ENCODE results near the gene CX3CL1. TPM values are rescaled to one million over a fixed set of nuclear protein-coding genes. Genes with fewer than 3 reads are reported as not detected.

Gene CX3CL1
- total RNA-seq, 1 experiment from 2014 or later, result not detected

GRCh38 chr16:57387598-57388354, 15.5 kb downstream of the CX3CL1 start:
- Histone ChIP-seq H4K20me1 (ENCODE audit: low read length) (no peaks in the 10 kb centered on the region), H3K9ac (ENCODE audit: low read length) (no peak overlapping the region), H3F3A (ENCODE audit: low read length, unreplicated experiment) (no peaks in the 10 kb centered on the region), H2AFZ (ENCODE audit: low read length) (no peak overlapping the region), H3K4me1 (ENCODE audit: insufficient read depth, low read length) (peaks cover 4% of the 10 kb centered on the region; the same call in 1 of the 2 replicates), H3K79me2 (ENCODE audit: low read length) (no peaks in the 10 kb centered on the region), H3K4me3 (ENCODE audit: low read length) (no peak overlapping the region), H3K36me3 (ENCODE audit: low read depth, low read length) (no peaks in the 10 kb centered on the region), H3K9me3 (ENCODE audit: low read length) (no peaks in the 10 kb centered on the region), H3K9me2 (replicated peaks; ENCODE audit: low read length) (no peaks in the 10 kb centered on the region), H3K27ac (ENCODE audit: low read length) (no peak overlapping the region), H3K27me3 (ENCODE audit: low read length) (no peaks in the 10 kb centered on the region), H3K4me2 (ENCODE audit: low read length) (no peak overlapping the region)
- ChIA-PET POLR2A (ENCODE audit: unreplicated experiment) (no interaction called here), CTCF (no interaction called here)
- TF ChIP-seq EZH2 (IDR thresholded peaks at IDR 0.05; ENCODE audit: low read length, unreplicated experiment) (no peak), CTCF (conservative IDR thresholded peaks at IDR 0.05; ENCODE audit: low read depth, low read length) (no peak)
- no peak for DNase-seq
- ATAC-seq, result no peak
- BruUV-seq (replicated peaks), result no TSS peak
- intact Hi-C loops (cut with micrococcal nuclease), result no loop called here

GRCh38 chr16:57388359-57389086, 16.2 kb downstream of the CX3CL1 start:
- Histone ChIP-seq H3K9me3 (ENCODE audit: low read length) (no peaks in the 10 kb centered on the region), H4K20me1 (ENCODE audit: low read length) (no peaks in the 10 kb centered on the region), H3K4me2 (ENCODE audit: low read length) (no peak overlapping the region), H3K79me2 (ENCODE audit: low read length) (no peaks in the 10 kb centered on the region), H3K9me2 (replicated peaks; ENCODE audit: low read length) (no peaks in the 10 kb centered on the region), H3K27ac (ENCODE audit: low read length) (no peak overlapping the region), H3K4me3 (ENCODE audit: low read length) (no peak overlapping the region), H3K9ac (ENCODE audit: low read length) (no peak overlapping the region), H3K27me3 (ENCODE audit: low read length) (no peaks in the 10 kb centered on the region), H3K36me3 (ENCODE audit: low read depth, low read length) (no peaks in the 10 kb centered on the region), H2AFZ (ENCODE audit: low read length) (no peak overlapping the region), H3K4me1 (ENCODE audit: insufficient read depth, low read length) (peaks cover 4% of the 10 kb centered on the region; the same call in 1 of the 2 replicates), H3F3A (ENCODE audit: low read length, unreplicated experiment) (no peaks in the 10 kb centered on the region)
- no TSS peak for BruUV-seq (replicated peaks)
- ChIA-PET CTCF (no interaction called here), POLR2A (ENCODE audit: unreplicated experiment) (no interaction called here)
- ATAC-seq (no peak), DNase-seq (peak; percentile 7)
- intact Hi-C loops (cut with micrococcal nuclease), result no loop called here
- TF ChIP-seq CTCF (conservative IDR thresholded peaks at IDR 0.05; ENCODE audit: low read depth, low read length) (no peak), EZH2phosphoT487 (IDR thresholded peaks at IDR 0.05; ENCODE audit: borderline replicate concordance, low read length) (no peak), EZH2 (IDR thresholded peaks at IDR 0.05; ENCODE audit: low read length, unreplicated experiment) (no peak)

GRCh38 chr16:57389087-57389468, 16.8 kb downstream of the CX3CL1 start:
- Histone ChIP-seq H3K4me3 (ENCODE audit: low read length) (no peak overlapping the region), H3K9ac (ENCODE audit: low read length) (no peak overlapping the region), H2AFZ (ENCODE audit: low read length) (no peak overlapping the region), H3K9me2 (replicated peaks; ENCODE audit: low read length) (no peaks in the 10 kb centered on the region), H3K9me3 (ENCODE audit: low read length) (no peaks in the 10 kb centered on the region), H3K36me3 (ENCODE audit: low read depth, low read length) (no peaks in the 10 kb centered on the region), H3K27ac (ENCODE audit: low read length) (no peak overlapping the region), H3K4me2 (ENCODE audit: low read length) (no peak overlapping the region), H3K27me3 (ENCODE audit: low read length) (no peaks in the 10 kb centered on the region), H4K20me1 (ENCODE audit: low read length) (no peaks in the 10 kb centered on the region), H3F3A (ENCODE audit: low read length, unreplicated experiment) (no peaks in the 10 kb centered on the region), H3K4me1 (ENCODE audit: insufficient read depth, low read length) (peaks cover 2% of the 10 kb centered on the region; the same call in 1 of the 2 replicates), H3K79me2 (ENCODE audit: low read length) (no peaks in the 10 kb centered on the region)
- ChIA-PET POLR2A (ENCODE audit: unreplicated experiment) (no interaction called here), CTCF (no interaction called here)
- no TSS peak for BruUV-seq (replicated peaks)
- DNase-seq (no peak), ATAC-seq (no peak)
- intact Hi-C loops (cut with micrococcal nuclease), result no loop called here
- no peak for TF ChIP-seq CTCF (conservative IDR thresholded peaks at IDR 0.05; ENCODE audit: low read depth, low read length)
- TF ChIP-seq EZH2phosphoT487 (IDR thresholded peaks at IDR 0.05; ENCODE audit: borderline replicate concordance, low read length), result no peak
- TF ChIP-seq EZH2 (IDR thresholded peaks at IDR 0.05; ENCODE audit: low read length, unreplicated experiment), result no peak
